D721Med (cell line): ENCODE results near the gene SLC50A1.

ENCODE experiments used
- DNase-seq: peaks from one replicate; pipeline ENCODE4 v3.0.0; 2011; ENCODE audit warnings: low spot score; ENCODE audit not compliant: insufficient read length
- FAIRE-seq: peaks from 2 replicates; lab custom pipeline; 2011; peaks lifted over from hg19 to GRCh38; lab: Jason Lieb, UNC
- CTCF ChIP-seq: IDR thresholded peaks from 2 replicates; pipeline ENCODE4 v1.5.1; 2012; ENCODE audit warnings: mild to moderate bottlenecking, control low read depth; ENCODE audit not compliant: insufficient read depth; ENCODE audit errors: missing control alignments

Gene SLC50A1

GRCh38 chr1:155093911-155094621 is 41.6 kb upstream of the SLC50A1 start:
- FAIRE-seq (no peak), DNase-seq (no peak)
- peak; percentile 69 for TF ChIP-seq CTCF

DNA sequence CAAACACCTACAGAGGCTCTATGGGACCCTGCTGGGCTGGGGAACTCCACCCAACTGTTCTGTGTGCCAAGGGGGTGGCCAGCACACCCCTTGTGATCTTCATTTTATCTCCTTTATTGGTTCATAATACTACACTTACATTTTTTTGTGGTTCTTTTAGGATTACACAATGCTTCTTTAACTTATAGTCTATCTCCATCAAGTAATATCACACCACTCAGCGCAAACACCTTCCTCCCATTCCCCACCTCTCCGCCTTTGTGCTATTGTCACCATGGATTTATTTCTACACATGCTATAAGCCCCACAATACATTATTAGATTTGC is 41.1 kb upstream of the SLC50A1 start:
- DNase-seq (no peak), FAIRE-seq (no peak)
- TF ChIP-seq CTCF: no peak

DNA sequence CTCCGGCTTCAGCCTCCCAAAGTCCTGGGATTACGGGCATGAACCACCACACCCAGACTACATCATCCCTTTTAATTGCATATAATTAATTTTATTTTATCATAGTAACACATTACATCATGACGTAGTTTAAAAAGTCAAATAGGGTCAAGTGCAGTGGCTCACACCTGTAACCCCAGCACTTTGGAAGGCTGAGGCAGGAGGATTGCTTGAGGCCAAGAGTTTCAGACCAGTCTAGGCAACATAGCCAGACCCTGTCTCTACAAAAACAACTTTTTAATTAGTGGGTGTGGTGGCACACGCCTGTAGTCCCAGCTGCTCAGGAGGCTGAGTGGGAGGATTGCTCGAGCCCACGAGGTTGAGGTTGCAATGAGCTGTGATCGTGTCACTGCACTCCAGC is 36.3 kb upstream of the SLC50A1 start:
- TF ChIP-seq CTCF: no peak
- DNase-seq (no peak), FAIRE-seq (no peak)

DNA sequence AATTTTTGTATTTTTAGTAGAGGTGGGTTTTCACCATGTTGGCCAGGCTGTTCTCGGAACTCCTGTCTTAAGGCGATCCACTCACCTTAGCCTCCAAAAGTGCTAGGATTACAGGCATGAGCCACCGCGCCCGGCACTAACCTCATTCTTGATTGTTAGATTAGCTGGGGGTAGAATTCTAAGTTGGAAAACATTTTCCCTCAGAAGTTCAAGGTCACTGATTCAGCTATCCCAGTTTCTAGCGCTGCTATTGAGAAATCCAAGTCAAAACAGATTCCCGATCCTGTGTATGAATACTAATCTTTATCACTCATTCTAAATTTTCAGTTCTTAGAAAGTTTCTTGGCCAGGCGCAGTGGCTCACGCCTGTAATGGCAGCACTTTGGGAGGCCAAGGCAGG is 32.3 kb upstream of the SLC50A1 start:
- DNase-seq (no peak), FAIRE-seq (no peak)
- TF ChIP-seq CTCF: no peak

- no peak for DNase-seq
- TF ChIP-seq CTCF: no peak
- FAIRE-seq: no peak
These were observed 30.8 kb upstream of the SLC50A1 start for GRCh38 chr1:155104605-155105534.

DNA sequence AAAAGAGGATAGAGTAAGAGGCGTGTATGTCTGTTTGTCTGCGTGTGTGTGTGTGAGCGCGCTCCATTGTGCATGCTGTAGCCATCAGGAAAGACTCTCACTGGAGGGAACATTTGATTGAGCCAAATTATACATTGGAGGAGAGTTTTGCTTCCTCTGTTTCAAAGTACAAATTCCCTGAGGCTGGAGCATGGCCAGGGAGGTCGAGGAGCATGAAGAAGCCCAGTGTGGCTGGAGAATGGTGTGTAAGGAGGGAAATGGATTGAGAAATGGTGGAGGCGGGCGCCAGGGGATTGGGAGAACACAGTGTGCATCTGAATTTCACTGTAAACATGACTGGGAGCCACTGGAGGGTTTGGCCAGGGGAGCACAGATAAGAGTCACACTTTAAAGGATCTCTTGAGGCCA is 30.0 kb upstream of the SLC50A1 start:
- TF ChIP-seq CTCF: no peak
- DNase-seq (no peak), FAIRE-seq (no peak)

- DNase-seq: no peak
- TF ChIP-seq CTCF: no peak
- no peak for FAIRE-seq
These were observed 28.8 kb upstream of the SLC50A1 start for GRCh38 chr1:155106862-155107261.
